Spleen (tissue), 11 donors: ENCODE data around the gene GAB3. TPM values are rescaled to one million over a fixed set of nuclear protein-coding genes. Genes with fewer than 3 reads are reported as not detected.

Experiments used
- DNase-seq: peaks from one replicate; pipeline ENCODE4 v3.0.0-alpha.2; 2020
- H3K27ac ChIP-seq, 8 donors: fragments of 200-600 bp; sonication (generic) in 7 of 8; 1 replicate in 4 of 8; 2 replicates in 4 of 8; pipeline versions ENCODE4 v1.5.0 to v1.8.0; 2016 to 2021; ENCODE audit warnings: inconsistent platforms in 4 of 8, mild to moderate bottlenecking in 4 of 8, moderate library complexity in 1 of 8
- H3K27me3 ChIP-seq, 7 donors: fragments of 200-600 bp; sonication (generic) in 6 of 7; replicated peaks in 1 of 7; 1 replicate in 4 of 7; 2 replicates in 3 of 7; pipeline versions ENCODE4 v1.5.0 to v1.8.0; 2016 to 2021; ENCODE audit warnings: inconsistent platforms in 3 of 7, mild to moderate bottlenecking in 1 of 7
- H3K36me3 ChIP-seq, 6 donors: fragments of 200-600 bp; sonication (generic) in 5 of 6; 1 replicate in 4 of 6; 2 replicates in 2 of 6; pipeline versions ENCODE4 v1.5.0 to v1.8.0; 2016 to 2021; ENCODE audit warnings: inconsistent platforms in 2 of 6
- H3K4me1 ChIP-seq, 6 donors: fragments of 200-600 bp; sonication (generic) in 5 of 6; 1 replicate in 3 of 6; 2 replicates in 3 of 6; pipeline versions ENCODE4 v1.5.0 to v1.8.0; 2016 to 2021; ENCODE audit warnings: inconsistent platforms in 3 of 6
- H3K4me3 ChIP-seq, 8 donors: fragments of 200-600 bp; sonication (generic) in 7 of 8; 1 replicate in 4 of 8; 2 replicates in 4 of 8; pipeline versions ENCODE4 v1.5.0 to v1.8.0; 2016 to 2021; ENCODE audit warnings: inconsistent platforms in 4 of 8, mild to moderate bottlenecking in 4 of 8, moderate library complexity in 2 of 8
- H3K9me3 ChIP-seq, 8 donors: fragments of 200-600 bp; sonication (generic) in 7 of 8; 1 replicate in 4 of 8; 2 replicates in 4 of 8; pipeline versions ENCODE4 v1.5.0 to v1.8.0; 2016 to 2021; ENCODE audit warnings: inconsistent platforms in 4 of 8
- CTCF ChIP-seq, 11 experiments: fragments of 200-600 bp in 7 of 11; fragments of 450-650 bp in 4 of 11; sonication (generic) in 4 of 11; IDR thresholded peaks in 8 of 11; conservative IDR thresholded peaks in 3 of 11; 1 replicate in 7 of 11; 2 replicates in 4 of 11; pipeline versions ENCODE4 v1.4.0 to v1.8.0; 2016 to 2021; ENCODE audit warnings: antibody characterized with exemption in 11 of 11, inconsistent platforms in 4 of 11, mild to moderate bottlenecking in 1 of 11
- POLR2A ChIP-seq, 3 donors: fragments of 450-650 bp; IDR thresholded peaks; one replicate each; pipeline ENCODE4 v1.5.1; 2017; ENCODE audit warnings: antibody characterized with exemption in 3 of 3, mild to moderate bottlenecking in 1 of 3
- POLR2AphosphoS5 ChIP-seq, 3 donors: sonication (generic); formaldehyde crosslinking; IDR thresholded peaks; one replicate each; pipeline ENCODE4 v1.5.1; 2017; ENCODE audit warnings: antibody characterized with exemption in 3 of 3
- WGBS, 5 donors: extraction: QIAGEN DNeasy Blood & Tissue Kit in 3 of 5; methylation state at CpG; one replicate each; pipeline versions ENCODE4 v1.1.5 to v1.1.7; 2013 to 2018; 5-methylcytosine and 5-hydroxymethylcytosine counted together
- intact Hi-C: fragments of 100-400 bp; cut with DNase I; formaldehyde crosslinking; loops from one replicate; pipeline ENCODE4 v1.15.0; 2023; ENCODE audit warnings: low total_unique reads
- polyA plus RNA-seq, 3 donors: library from polyadenylated mRNA; stranded (reverse); fragments of 200-250 nt; gene quantifications; one replicate each; pipeline ENCODE4 v1.2.1, GENCODE V29; 2013
- total RNA-seq, 7 donors: library from RNA; depleted of rRNA in 3 of 7; stranded (reverse); fragments of >200 nt in 3 of 7; fragmentation: NEBNext Ultra II Directional in 4 of 7; extraction: Animal tissue kit (Norgen Biotek cat#: 25700) in 4 of 7; gene quantifications; one replicate each; pipeline versions ENCODE4 v1.1.0 to v1.2.1, GENCODE V29; 2016 to 2021
- donor health status: healthy with polysubstance abuse.
- donor health status: DM: no; HTN: no; CAD: no; lungs with moderate emphysema.
- donor health status: DM: no; HTN: no; CAD: no.
- donor health status: Bipolar disorder and iron deficiency.
- donor health status: healthy.
- donor health status: DM: no; HTN: no; CAD: no.
- donor health status: DM: yes; HTN: yes; CAD: no.

Gene GAB3
- total and polyA plus RNA-seq, 10 donors, result 7.4 to 40.3 (median 32.3) TPM

- no peak for DNase-seq
- intact Hi-C loops, result no loop called here
- Histone ChIP-seq H3K9me3 (peaks cover 0 to 37% (median 6%) of the 10 kb centered on the region in 8 donors), H3K27me3 (no peaks in the 10 kb centered on the region), H3K27ac (peak overlapping the region in 5 of 8 donors; percentile 7 to 55 (median 42)), H3K4me3 (no peak overlapping the region), H3K36me3 (no peaks in the 10 kb centered on the region), H3K4me1 (peaks cover 0 to 4% (median 0%) of the 10 kb centered on the region in 6 donors)
- no peak for TF ChIP-seq CTCF (IDR thresholded peaks at IDR 0.05 in 8 of 11, conservative IDR thresholded peaks at IDR 0.05 in 3 of 11)
- TF ChIP-seq POLR2A (IDR thresholded peaks at IDR 0.05), result no peak
- TF ChIP-seq POLR2AphosphoS5 (IDR thresholded peaks at IDR 0.05), result no peak
- 65 to 79% (median 75%) methylated on average over 7 of the region's 7 CpGs for WGBS, 5 donors
These were observed 89.0 kb downstream of the GAB3 start for GRCh38 chrX:154661899-154662298.

- H3K27ac ChIP-seq, result peak overlapping the region in 3 of 8 donors; percentile 26 to 55 (median 42)
- DNase-seq, result no peak
- intact Hi-C loops, result no loop called here
- TF ChIP-seq POLR2A (IDR thresholded peaks at IDR 0.05), result no peak
- TF ChIP-seq CTCF (IDR thresholded peaks at IDR 0.05 in 8 of 11, conservative IDR thresholded peaks at IDR 0.05 in 3 of 11), result no peak
- 59 to 72% (median 69%) methylated on average over 4 of the region's 4 CpGs for WGBS, 5 donors
- H3K27me3 ChIP-seq, result no peaks in the 10 kb centered on the region
- H3K9me3 ChIP-seq, result peaks cover 0 to 34% (median 6%) of the 10 kb centered on the region in 8 donors
- no peaks in the 10 kb centered on the region for H3K36me3 ChIP-seq
- H3K4me3 ChIP-seq, result no peak overlapping the region
- H3K4me1 ChIP-seq, result peaks cover 0 to 4% (median 0%) of the 10 kb centered on the region in 6 donors
These were observed 89.7 kb downstream of the GAB3 start for GRCh38 chrX:154661170-154661569.

GRCh38 chrX:154660541-154660940 lies 90.3 kb downstream of the GAB3 start:
- no peak for TF ChIP-seq CTCF (IDR thresholded peaks at IDR 0.05 in 8 of 11, conservative IDR thresholded peaks at IDR 0.05 in 3 of 11)
- TF ChIP-seq POLR2AphosphoS5 (IDR thresholded peaks at IDR 0.05), result no peak
- TF ChIP-seq POLR2A (IDR thresholded peaks at IDR 0.05), result no peak
- DNase-seq, result no peak
- Histone ChIP-seq H3K4me1 (peaks cover 0 to 4% (median 0%) of the 10 kb centered on the region in 6 donors), H3K27ac (no peak overlapping the region), H3K4me3 (no peak overlapping the region), H3K36me3 (no peaks in the 10 kb centered on the region), H3K27me3 (no peaks in the 10 kb centered on the region), H3K9me3 (peaks cover 0 to 28% (median 6%) of the 10 kb centered on the region in 8 donors)
- 71 to 90% (median 77%) methylated on average over 4 to 6 of the region's 6 CpGs for WGBS, 5 donors
- intact Hi-C loops, result no loop called here

GRCh38 chrX:154658957-154659356 lies 91.9 kb downstream of the GAB3 start:
- no peak for DNase-seq
- peaks cover 0 to 15% (median 2%) of the 10 kb centered on the region in 8 donors for H3K9me3 ChIP-seq
- no peaks in the 10 kb centered on the region for H3K27me3 ChIP-seq
- intact Hi-C loops, result no loop called here
- H3K4me1 ChIP-seq, result peaks cover 0 to 4% (median 0%) of the 10 kb centered on the region in 6 donors
- no peak overlapping the region for H3K27ac ChIP-seq
- TF ChIP-seq CTCF (IDR thresholded peaks at IDR 0.05 in 8 of 11, conservative IDR thresholded peaks at IDR 0.05 in 3 of 11) (no peak), POLR2AphosphoS5 (IDR thresholded peaks at IDR 0.05) (no peak), POLR2A (IDR thresholded peaks at IDR 0.05) (no peak)
- 84 to 95% (median 90%) methylated on average over 10 to 11 of the region's 11 CpGs for WGBS, 5 donors
- H3K36me3 ChIP-seq, result no peaks in the 10 kb centered on the region
- H3K4me3 ChIP-seq, result no peak overlapping the region
